ENCODE results near the gene RAG2.

DNA sequence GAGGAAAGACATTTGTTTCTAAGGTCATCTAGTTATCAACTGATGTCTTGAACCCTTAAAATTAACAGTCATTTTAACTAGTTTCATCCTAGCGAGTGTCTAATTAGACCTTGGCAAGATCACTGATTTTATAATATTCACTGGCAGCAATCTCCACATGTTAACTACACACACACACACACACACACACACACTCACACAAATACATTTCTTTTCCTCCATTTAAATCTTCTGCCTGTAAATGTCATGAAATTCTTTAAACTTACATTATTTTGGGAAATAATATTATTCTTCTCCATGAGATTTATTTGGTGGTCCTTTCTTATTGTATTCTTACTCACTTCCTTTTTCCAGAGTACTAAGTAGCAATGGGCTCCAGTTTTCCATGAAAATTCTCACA is 6.6 kb downstream of the RAG2 start:
- TF ChIP-seq POLR2A (IDR thresholded peaks at IDR 0.05), result no peak
- no peak for TF ChIP-seq CTCF (IDR thresholded peaks at IDR 0.05)

Measured in adrenal gland (tissue), 5 donors.